Muscle of back (tissue), 11 donors: Measurements from ENCODE around the gene URAD. TPM values are rescaled to one million over a fixed set of nuclear protein-coding genes. Genes with fewer than 3 reads are reported as not detected.
A peak's percentile ranks its signal among the peaks of the same experiment; 100 is the strongest.
"Not testable (repeated sequence)": the region's sequence is repeated elsewhere in the genome, so short reads cannot be mapped to it uniquely, and the experiment has no call there.

Source experiments
- DNase-seq, 3 donors: peaks; one replicate each; pipeline versions ENCODE4 v3.0.0 to v3.0.0-alpha.2; 2013
- polyA plus RNA-seq, 10 donors: library from polyadenylated mRNA; unstranded; fragments of 120-200 nt; gene quantifications; one replicate each; pipeline ENCODE4 v1.2.1, GENCODE V29; 2013; ENCODE audit not compliant: insufficient read length in 10 of 10

The URAD gene
- polyA plus RNA-seq, 10 donors, result not detected

DNA sequence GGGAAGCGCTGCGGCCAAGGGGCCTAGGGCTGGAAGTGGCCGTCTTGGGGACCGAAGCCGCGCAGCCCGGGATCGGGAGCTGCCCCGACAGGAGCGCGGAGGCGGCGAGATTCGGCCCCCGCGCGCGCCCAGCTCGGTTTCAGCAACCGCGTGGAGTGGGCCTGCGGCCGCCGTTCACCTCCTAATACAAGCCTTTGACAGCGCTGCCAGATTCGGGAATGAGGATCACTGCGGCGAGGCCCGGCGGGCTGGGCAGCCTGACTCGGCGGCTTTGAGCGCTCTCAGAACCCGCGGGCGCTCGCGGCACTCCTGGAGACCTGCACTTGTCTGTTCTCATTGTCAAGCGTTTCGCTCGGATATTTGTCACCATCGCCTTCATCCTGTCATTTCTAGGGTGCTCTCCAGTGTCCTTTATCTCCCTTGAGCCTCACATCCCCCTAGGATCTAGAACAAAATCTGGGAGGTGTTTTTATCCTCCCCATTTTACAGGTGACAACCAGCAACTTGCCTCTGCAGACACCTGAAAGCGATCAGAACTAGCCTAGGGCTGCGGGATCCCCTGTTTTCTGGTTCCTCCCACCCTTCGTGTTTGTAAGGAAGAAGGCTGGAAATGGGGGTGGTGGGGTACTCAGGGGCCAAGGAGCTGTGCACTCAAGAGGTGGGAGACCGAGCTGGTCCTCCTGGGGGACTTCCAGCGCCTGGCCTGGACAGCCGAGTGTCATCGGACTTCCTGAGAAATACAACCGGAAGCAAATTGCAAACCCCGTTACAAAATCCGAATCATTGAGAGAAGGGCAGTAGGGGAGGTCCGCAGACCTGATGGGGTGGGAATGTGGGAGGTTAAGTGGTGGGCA is 17.9 kb downstream of the URAD start:
- no peak for DNase-seq

DNA sequence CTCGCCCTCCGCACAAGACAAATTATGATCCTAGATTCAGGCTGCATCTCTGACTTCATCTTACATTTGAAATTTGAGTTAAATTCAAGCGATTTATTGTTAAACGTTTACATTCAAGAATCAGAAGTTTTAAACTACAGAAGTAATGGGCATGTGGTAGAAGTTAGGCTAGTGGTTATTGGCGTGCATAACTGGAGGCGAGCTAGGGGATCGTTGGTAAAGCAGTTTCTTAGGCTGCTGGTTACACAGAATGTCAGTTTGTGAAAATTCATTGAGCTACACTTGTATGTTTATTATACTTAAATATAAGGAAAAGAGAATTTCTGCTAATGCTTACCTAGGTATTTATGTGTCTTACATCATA is 18.6 kb downstream of the URAD start:
- DNase-seq, result no peak

GRCh38 chr13:27969082-27969865 is 19.2 kb downstream of the URAD start, which contains the start of gene CDX2:
CDX2 (minus strand) TSS chr13:27969315; CDS start chr13:27969006, 309 bp downstream.
- no peak for DNase-seq

DNA sequence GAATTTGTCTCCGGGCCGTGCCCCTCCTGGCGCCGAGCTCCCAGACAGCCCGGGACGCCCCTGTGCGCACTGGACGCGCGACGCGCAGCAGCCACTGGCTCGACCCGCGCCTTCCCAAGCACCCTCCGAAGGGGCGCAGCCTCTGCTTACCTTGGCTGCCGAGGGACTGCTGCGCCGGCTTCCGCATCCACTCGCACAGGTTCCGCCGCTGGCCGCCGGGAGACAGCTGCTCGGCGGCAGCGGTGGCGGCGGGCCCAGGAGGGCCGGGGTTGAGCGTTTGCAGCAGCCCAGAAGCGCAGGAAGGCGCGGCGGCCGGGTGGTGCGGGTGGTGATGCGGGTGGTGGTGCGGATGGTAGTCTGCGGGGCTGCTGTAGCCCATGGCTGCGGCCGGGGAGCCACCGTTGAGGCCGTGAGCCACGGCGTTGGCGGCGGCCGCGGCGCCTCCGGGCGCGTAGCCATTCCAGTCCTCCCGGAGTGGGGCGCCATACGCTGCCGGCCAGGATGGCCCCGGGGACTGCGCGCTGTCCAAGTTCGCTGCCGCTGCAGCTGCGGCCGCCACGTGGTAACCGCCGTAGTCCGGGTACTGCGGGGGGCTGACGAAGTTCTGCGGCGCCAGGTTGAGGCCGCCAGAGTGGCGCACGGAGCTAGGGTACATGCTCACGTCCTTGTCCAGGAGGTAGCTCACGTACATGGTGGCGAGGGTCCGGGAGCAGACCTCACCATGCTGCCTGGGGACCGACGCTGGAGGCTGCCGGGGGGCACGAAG is 20.0 kb downstream of the URAD start:
- DNase-seq, result peak in 1 of 3 donors; percentile 35

- DNase-seq, result no peak
Measured at GRCh38 chr13:27967736-27968315, 20.7 kb downstream of the URAD start.

DNA sequence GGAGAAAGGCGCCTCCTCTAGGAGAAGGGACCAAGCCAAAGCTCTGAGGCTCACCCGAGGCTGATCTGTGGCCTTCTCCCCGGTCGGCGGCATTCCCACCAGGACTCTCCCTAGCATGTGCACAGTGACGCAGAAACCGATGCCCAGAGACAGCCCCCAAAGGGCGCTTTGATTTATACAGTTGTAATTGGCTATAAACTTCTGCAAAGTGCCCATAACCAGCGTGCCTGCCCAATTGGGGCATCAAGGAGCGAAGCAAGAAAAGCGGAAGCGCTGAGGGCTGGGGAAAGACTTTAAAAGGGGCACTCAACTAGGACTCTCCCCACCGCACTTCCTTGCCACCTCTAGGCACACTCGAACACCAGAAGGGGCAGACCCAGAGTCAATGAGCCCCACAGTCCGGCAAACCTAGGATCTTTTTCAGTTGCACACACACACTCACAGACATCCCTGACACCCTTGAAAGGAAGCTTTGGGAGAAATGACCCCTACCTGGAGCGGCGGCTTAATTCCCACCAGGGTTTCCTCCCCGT is 21.2 kb downstream of the URAD start:
- no peak for DNase-seq

GRCh38 chr13:27966641-27967202 is 21.8 kb downstream of the URAD start:
- DNase-seq, result no peak

DNA sequence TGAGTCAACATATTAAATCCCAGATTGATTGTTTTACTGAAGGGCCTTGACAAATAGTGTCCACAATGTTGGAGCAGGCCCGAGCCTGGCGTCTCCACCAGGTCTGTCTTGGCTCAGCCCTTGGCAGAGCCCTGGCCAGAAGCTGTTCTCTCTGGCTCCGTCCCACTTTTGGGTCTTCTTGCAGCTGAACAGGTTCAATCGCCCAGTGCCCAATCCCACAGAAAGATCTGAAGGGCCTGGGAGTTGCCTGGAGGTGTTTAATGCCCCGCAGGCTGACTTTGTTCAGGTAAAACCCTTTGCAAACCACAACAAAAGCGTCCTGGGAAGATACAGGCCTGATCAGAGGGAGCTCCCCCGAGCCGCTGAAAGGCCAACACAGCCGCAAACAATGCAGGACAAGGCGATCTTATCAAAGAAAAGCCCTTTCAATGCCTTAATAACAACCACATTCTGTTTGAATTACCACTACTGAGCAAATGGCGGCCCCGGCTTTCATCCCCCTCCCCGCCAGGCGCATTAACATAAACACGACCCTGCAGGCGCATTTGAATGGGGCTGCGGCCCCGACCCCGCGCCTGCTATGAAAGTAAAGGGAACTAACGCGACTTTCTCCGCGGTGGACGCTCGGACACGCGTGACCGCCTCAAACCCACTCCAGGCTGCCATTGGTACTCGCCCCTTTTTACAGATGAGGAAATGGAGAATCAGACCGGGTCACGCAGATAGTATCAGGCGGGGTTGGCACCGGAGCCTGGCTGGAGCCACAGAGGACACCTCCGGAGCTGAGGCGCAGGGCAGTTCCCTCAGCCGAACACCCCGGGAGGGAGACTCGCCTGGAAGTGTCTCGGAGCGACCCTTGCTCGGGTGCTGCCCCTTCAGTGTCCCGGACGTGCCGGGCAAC is 22.5 kb downstream of the URAD start:
- no peak for DNase-seq

- no peak for DNase-seq
Measured at GRCh38 chr13:27965343-27965739, 23.2 kb downstream of the URAD start.

GRCh38 chr13:27964741-27965323 is 23.7 kb downstream of the URAD start:
- no peak for DNase-seq

GRCh38 chr13:27964206-27964605 is 24.3 kb downstream of the URAD start:
- DNase-seq, result not testable (repeated sequence)

DNA sequence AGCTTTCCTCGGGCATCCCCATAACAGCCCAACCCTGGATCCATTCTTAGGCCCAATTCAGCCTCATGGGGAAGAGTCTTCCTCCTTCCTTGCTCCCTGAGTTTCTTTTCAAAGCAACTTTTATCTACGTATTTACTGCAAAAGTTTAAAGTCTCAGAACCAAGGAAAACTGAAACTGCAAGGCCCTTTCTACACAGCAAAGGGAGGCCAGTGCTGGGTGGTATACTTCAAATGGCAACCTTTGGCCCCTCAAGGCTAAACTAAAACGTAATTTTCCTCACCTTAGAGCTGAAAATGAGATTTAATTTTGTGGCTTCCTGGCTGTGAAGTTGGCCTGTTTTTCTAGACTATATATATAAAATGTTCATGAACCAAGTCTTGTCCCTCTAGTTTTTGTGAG is 25.0 kb downstream of the URAD start:
- no peak for DNase-seq

DNA sequence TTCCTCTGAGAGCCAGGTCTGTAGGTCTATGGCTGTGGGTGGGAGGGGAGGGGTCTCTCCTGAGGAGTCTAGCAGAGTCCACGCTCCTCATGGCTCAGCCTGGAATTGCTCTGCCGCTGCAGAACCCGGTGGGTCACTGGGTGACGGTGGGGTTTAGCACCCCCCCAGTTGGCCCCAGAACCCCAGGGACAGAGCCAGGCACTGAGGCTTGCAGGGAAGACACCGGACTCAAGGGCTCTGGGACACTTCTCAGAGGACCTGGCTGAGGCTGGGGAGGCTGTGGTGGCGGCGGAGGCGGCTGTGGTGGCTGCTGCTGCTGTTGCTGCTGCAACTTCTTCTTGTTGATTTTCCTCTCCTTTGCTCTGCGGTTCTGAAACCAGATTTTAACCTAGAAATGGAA is 25.5 kb downstream of the URAD start:
- DNase-seq, result no peak

GRCh38 chr13:27962128-27962841 is 26.2 kb downstream of the URAD start:
- no peak for DNase-seq

DNA sequence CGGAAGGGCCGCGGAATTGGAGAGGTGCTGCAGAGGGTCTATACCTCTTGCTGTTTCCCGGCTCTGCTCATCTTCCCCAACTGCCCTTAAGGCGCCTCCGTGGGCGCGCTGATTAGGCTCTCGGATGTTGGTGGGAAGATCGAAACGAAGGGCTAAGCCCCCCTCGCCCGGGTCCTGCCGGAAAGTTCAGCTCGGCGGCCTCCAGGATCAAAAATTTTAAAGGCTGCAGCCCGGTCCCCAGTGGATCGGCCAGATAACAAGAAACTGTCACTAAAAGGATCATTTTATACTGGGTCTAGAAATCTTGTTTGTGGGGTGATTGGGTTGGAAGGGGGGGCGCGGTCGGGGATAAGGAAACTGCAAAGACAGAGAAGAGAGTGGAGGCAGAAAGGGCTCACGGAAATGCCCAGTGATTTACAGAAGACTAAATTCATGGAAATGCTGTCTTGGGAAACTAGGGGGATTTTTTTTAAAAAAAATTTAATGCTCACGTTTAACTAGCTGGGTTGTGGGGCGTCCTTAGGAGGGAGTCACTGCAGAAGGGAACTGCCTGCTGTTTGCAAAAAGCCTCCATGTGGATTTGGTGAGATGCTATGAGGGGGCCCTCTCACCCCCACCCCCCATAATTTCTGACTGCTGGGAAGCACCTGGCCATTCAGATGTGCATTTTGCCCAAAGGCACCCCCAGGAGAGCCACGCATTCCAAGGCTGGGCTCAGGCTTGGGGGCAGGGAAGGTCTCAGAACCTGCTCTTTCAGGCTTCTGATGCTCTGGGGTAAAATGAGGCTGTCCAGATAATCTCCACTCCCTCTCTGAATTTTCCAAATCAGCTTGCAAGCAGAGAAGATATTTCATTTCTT is 27.0 kb downstream of the URAD start:
- DNase-seq, result no peak

- peak in 1 of 3 donors; percentile 51 for DNase-seq
Measured at GRCh38 chr13:27960362-27961226, 27.9 kb downstream of the URAD start.

DNA sequence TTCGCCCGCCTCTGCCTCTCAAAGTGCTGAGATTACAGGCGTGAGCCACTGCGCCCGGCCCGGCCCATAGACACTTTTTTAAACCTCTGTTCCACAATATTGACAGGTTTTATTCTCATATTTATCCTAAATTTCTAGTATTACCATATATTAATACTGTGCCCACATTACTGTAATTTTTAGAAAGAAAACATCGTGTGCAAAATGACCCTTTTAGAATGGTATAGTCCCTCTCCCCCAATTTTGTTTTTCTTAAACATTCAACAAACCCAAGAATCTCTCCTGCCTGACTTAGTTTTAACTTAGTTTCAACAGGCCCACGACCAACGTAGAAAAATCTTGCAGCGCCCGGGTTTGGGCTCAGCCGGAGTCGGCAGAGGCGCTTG is 28.5 kb downstream of the URAD start:
- no peak for DNase-seq
